Loucy (cell line): ENCODE data around the gene MCM9.

Source experiments
- EZH2phosphoT487 ChIP-seq: fragments of 200-600 bp; IDR thresholded peaks from 2 replicates; pipeline ENCODE4 v1.6.1; 2018; ENCODE audit warnings: antibody characterized with exemption, mild to moderate bottlenecking, moderate library complexity, borderline replicate concordance
- TF ChIP-seq, protein P1 (sequence below): fragments of 200-600 bp; sonication (generic); conservative IDR thresholded peaks from 2 replicates; pipeline ENCODE4 v1.5.1; 2014; ENCODE audit warnings: mild to moderate bottlenecking, antibody characterized with exemption, low read length

DNA sequence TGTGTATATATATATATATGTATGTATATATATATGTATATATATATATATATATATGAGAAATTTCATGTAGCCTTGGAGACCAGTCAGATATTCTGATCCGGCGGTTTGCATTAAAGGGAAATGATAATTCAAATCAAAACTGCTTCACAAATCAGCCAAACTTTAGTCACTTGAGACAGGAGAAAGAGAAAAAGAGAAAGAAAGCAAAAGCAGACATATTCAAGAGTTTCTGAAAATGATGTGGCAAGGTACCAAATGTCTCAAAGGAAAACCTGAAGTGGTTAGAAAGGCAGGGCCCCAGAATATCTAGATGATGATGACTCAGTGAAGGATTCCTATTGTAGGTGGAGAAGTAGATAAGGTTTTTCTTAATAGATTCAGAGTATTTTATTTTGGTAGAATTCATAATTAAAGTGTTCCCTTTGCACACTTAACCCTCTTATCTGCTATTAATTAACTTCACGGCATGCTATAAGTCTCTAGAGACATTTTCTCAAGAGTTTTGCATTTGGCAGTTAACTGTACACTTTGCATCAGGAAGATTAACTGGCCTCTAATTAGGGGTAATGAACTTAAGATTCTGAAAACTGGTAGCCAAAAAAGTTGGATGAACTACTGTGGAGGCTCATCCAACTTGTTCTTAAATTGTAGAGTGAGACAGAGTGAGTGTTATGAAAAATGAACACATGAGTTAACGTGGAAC, 91.1 kb downstream of the MCM9 start:
- TF ChIP-seq, protein P1, sequence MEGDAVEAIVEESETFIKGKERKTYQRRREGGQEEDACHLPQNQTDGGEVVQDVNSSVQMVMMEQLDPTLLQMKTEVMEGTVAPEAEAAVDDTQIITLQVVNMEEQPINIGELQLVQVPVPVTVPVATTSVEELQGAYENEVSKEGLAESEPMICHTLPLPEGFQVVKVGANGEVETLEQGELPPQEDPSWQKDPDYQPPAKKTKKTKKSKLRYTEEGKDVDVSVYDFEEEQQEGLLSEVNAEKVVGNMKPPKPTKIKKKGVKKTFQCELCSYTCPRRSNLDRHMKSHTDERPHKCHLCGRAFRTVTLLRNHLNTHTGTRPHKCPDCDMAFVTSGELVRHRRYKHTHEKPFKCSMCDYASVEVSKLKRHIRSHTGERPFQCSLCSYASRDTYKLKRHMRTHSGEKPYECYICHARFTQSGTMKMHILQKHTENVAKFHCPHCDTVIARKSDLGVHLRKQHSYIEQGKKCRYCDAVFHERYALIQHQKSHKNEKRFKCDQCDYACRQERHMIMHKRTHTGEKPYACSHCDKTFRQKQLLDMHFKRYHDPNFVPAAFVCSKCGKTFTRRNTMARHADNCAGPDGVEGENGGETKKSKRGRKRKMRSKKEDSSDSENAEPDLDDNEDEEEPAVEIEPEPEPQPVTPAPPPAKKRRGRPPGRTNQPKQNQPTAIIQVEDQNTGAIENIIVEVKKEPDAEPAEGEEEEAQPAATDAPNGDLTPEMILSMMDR: no peak
- no peak for TF ChIP-seq EZH2phosphoT487
